ENCODE data around the gene CAMSAP1.
"Not testable (repeated sequence)": the region's sequence is repeated elsewhere in the genome, so short reads cannot be mapped to it uniquely, and the experiment has no call there.

The CAMSAP1 gene

DNA sequence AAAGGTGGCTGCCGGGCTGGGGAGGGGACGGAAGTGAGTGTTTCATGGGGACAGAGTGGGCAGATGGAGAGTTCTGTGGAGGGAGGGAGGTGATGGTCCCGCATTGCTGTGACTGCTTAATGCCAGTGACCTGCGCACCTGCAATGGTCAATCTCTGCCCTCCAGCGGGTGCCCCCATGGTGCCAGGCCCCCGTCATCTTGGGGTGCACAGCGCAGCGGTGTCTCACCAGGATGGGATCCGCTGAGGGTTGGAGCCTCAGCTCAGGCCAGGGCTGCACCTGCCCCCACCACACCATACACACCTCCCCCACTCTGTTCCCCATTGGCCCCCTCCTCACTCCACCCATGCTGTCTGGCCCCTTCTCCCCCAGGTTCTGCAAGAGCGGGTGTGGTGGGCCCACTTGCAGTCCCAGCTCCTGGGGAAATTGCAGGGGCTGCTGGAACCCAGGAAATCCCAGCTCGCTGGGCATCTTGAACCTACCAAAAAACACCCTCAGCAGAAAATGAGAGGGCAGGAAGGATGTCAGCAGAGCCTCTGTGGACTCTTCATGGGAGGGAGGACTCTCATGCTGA lies 12.1 kb upstream of the CAMSAP1 start:
- no peak for FAIRE-seq

DNA sequence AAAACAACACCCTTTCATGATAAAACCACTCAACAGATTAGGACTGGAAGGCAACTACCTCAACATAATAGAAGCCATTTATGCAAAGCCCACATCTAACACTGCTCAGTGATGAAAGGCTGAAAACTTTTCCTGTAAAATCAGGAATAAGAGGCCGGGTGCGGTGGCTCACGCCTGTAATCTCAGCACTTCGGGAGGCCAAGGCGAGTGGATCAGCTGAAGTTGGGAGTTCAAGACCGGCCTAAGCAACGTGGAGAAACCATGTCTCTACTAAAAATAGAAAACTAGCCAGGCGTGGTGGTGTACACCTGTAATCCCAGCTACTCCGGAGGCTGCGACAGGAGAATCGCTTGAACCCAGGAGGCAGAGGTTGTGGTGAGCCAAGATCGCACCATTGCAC lies 8.9 kb upstream of the CAMSAP1 start:
- FAIRE-seq = not testable (repeated sequence)

- FAIRE-seq = no peak
Observed at GRCh38 chr9:135914921-135915320, 7.6 kb upstream of the CAMSAP1 start.

DNA sequence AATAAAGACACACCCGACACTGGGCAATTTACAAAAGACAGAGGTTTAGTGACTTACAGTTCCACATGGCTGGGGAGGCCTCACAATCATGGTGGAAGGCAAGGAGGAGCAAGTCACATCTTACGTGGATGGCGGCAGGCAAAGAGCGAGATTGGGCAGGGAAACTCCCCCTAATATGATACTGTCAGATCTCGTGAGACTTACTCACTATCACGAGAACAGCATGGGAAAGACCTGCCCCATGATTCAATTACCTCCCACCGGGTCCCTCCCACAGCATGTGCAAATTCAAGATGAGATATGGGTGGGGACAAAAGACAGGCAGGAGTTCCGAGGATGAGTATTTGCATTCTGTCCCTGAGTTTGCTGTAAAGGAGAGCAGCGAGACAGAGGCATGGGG lies 3.9 kb upstream of the CAMSAP1 start:
- not testable (repeated sequence) for FAIRE-seq

- no peak for FAIRE-seq
Observed at GRCh38 chr9:135910757-135911156, 3.4 kb upstream of the CAMSAP1 start.

DNA sequence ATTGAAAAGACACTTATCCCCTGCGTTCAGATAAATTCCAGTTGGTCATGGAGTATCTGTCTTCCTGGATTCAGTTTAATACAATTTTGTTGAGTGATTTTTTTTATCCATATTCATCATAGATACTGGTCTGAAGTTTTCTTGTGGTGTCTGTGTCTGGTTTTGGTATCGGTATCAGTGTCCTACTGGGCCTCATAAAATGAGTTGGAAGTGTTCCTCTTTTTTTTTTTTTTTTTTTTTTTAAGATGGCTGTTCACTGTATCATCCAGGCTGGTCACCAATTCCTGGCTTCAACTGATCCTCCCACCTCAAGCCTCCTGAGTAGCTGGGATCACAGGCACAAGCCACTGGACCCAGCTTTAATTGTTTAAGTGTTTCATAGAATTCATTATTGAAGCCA lies 2.9 kb upstream of the CAMSAP1 start:
- FAIRE-seq = no peak

- FAIRE-seq = no peak
Observed at GRCh38 chr9:135909371-135909770, 2.0 kb upstream of the CAMSAP1 start.

DNA sequence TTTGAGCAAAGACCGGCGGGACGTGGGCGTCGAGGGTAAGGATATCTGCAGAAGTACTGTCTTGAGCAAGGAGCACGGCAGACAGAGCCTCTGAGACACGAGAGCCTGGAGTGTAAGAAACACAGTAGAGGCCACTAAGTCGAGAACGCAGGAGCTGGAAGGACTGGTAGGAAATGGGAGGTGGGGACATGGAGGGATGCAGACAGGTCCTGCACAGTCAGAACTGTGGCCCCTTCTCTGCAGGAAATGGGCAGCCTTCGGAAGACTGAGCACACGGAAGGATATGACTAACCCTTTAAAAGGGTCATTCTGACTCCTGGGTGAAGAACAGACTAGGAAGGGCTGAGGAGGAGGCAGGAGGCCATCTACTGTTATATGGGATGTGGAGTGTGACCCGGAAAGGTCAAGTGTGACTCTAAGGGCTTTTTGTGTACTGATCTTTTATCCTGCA lies 1.4 kb upstream of the CAMSAP1 start:
- no peak for FAIRE-seq

DNA sequence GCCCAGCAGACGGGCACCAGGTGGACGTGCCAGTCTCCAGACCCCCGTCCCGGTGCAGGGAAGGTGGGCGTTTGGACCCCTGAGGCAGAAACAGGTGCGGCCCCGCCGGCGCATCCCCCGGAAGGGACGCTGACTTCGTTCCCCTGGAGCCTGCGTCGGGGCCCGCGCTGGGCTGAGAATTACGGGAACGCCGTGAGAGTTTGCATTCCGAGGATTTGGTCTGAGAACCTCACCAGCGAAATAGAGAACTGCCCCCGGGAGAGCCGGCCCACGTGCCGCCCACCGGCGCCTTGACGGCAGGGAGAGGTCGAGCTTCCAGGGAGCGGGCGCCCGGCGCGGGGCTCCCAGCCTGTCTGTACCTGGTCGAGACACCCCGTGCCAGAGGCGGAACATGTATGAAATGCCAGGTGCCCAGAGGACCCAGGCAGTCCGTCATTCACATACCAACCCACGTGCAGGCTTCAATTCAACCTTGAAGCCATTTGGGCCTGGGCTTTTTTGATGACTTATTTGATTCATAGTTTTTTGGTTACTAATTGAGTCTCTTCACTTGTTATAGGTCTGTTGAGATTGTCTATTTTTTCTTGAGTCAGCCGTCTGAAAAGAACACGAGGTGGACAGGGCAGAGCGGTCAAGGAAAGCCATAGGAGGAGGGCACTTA lies 877 bp upstream of the CAMSAP1 start:
- FAIRE-seq = no peak

DNA sequence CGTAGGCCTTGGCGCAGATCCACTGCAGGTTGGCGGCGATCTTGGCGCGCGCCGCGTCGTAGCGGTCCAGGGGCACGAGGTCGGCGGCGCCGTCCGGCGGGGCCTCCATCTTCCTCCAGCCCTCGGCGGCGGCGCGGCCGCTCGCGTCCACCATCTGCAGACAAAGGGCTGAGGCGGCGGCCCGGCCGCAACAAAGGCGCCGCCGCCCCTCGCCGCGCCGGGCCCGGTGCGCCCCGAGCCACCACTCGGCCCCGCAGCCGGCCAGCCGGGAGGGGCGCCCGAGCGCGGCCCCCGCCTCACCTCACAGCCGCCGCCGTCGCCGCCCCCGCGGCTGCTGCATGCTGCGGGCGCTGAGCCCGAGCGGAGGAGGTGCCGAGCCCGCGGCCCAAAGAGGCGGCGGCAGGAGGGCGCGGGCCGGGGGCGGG lies 328 bp downstream of the CAMSAP1 start:
- FAIRE-seq = no peak

GRCh38 chr9:135906291-135907005 lies 898 bp downstream of the CAMSAP1 start:
- no peak for FAIRE-seq

- no peak for FAIRE-seq
Observed at GRCh38 chr9:135905380-135906258, 1.7 kb downstream of the CAMSAP1 start.

DNA sequence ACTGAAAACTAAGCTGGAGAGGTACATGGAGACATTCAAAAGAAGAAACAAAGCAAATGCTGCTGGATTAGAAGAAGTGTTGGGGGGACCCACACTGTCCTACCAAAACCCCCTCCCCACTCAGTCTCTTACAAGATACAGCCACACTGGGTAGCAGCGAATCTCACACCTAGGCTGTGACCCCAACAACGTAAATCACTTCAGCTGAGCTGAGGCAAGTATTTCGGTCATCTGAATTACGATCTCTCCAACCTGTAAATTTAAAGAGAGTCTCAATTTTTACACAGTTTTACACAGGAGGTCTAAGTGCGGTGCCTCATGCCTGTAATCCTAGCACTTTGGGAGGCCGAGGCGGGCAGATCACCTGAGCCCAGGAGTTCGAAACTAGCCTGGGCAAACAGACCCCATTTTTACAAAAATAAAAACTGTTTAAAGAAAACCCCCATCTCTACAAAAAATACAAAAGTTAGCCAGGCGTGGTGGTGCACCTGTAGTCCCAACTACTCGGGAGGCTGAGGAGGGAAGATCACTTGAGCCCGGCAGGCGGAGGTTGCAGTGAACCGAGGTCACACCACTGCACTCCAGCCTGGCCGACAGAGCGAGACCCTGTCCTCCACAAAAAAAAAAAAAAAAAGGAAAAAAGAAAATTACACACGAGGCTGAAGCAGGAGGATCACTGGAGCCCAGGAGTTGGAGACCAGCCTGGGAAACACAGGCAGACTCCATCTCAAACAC lies 3.4 kb downstream of the CAMSAP1 start:
- FAIRE-seq = no peak

DNA sequence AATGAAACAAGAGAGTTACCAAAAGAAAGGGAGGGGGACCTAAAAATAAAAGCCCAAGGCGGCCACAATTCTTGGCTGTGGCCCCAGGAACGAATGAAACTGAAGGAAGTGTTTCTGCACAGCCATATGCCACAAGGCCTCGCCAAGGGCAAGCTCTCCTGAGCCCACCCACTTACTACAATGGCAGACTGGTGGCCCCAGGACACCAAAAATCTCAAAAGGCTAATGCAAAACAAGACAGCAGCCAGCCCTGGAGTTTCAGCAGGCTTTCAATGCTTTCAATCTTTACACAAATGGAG lies 4.0 kb downstream of the CAMSAP1 start:
- no peak for FAIRE-seq

- FAIRE-seq = no peak
Observed at GRCh38 chr9:135902655-135903357, 4.5 kb downstream of the CAMSAP1 start.

- FAIRE-seq = no peak
Observed at GRCh38 chr9:135901826-135902225, 5.5 kb downstream of the CAMSAP1 start.

- no peak for FAIRE-seq
Observed at GRCh38 chr9:135901031-135901758, 6.2 kb downstream of the CAMSAP1 start.

DNA sequence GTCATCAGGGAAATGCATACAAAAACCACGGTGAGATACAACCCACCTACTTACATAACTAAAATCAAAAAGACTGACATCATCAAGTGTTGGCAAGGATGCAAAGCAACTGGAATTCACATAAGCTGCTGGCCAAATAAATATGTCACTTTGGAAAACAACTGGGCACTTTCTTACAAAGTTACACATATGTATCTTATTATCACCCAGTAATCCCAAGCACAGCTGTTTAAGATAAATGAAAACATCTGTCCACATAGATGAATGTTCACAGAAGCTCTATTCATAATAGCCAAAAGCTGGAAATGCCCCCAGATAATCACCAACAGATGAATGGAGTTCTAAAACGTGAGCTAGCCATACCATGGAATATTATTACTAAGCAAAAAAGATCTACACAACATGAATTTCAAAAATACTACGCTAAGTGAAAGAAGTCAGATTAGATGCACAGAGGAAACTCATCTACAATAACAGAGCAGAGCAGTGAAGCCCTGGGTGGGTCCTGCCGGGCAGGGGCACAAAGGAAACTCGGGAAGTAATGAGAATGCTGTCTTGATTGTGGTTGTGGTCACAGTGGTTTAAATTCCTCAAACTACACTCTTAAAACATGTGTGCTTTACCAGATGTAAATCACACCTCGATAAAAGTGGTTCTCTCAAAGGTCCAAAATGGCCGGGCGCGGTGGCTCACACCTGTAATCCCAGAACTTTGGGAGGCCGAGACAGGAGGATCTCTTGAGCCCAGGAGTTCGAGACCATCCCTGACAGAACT lies 8.5 kb downstream of the CAMSAP1 start:
- FAIRE-seq = no peak

DNA sequence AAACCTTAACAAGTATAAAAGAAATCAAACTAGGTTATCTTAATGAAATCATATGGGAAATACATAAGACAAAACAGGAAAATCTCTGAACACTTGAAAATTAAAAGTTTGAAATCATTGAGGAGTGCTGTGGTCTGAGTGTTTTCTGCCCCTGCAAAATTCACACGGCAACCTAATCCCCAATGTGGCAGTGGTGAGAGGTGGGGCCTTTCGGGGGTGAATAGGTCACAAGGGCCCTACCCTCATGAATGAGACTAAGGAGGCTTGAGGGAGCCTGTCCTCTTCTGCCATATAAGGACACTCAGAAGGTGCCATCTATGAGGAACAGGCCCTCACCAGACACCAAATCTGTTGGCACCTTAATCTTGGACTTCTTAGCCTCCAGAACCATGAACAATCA lies 10.7 kb downstream of the CAMSAP1 start:
- FAIRE-seq = no peak

DNA sequence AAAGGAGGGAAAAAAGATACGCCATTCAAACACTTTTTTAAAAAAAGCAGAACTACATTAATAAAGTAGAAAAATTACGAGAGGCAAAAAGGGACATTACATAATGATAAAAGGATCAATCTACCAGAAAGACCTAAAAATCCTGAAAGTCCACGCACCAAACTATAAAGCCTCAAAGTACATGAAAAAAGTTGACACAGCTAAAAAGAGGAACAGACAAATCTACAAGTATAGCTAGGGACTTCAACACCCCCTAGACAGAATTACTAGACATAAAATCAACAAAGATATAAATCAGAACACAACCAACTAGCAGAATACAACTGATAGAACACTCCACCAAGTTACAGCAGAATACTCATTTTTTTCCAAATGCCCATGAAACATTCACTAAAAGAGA lies 11.1 kb downstream of the CAMSAP1 start:
- FAIRE-seq = no peak
